HTERT RPE-1 (cell line): ENCODE data around the gene MCL1.
"Not testable (repeated sequence)": the region's sequence is repeated elsewhere in the genome, so short reads cannot be mapped to it uniquely, and the experiment has no call there.

Experiments used
- in situ Hi-C: fragments of 300-500 bp; cut with MboI; formaldehyde crosslinking; loops from 4 replicates; pipeline ENCODE4 v1.14.3; 2020; ENCODE audit warnings: low sequenced_read_pairs

MCL1 gene

GRCh38 chr1:150603711-150604110, 24.3 kb upstream of the MCL1 start:
- in situ Hi-C loops, result no loop called here

GRCh38 chr1:150602372-150602771, 23.0 kb upstream of the MCL1 start:
- in situ Hi-C loops, result not testable (repeated sequence)

GRCh38 chr1:150601540-150601939, 22.1 kb upstream of the MCL1 start:
- in situ Hi-C loops, result no loop called here

GRCh38 chr1:150598346-150598745, 18.9 kb upstream of the MCL1 start:
- in situ Hi-C loops, result not testable (repeated sequence)

GRCh38 chr1:150596976-150597375, 17.6 kb upstream of the MCL1 start:
- in situ Hi-C loops, result no loop called here

- in situ Hi-C loops, result no loop called here
Measured at GRCh38 chr1:150596095-150596892, 16.9 kb upstream of the MCL1 start.

GRCh38 chr1:150582371-150582770, 3.0 kb upstream of the MCL1 start:
- in situ Hi-C loops, result no loop called here

GRCh38 chr1:150581962-150582361, 2.6 kb upstream of the MCL1 start:
- in situ Hi-C loops, result not testable (repeated sequence)

- in situ Hi-C loops, result not testable (repeated sequence)
Measured at GRCh38 chr1:150581437-150581836, 2.0 kb upstream of the MCL1 start.

- in situ Hi-C loops, result not testable (repeated sequence)
Measured at GRCh38 chr1:150580966-150581365, 1.6 kb upstream of the MCL1 start.

GRCh38 chr1:150579945-150580642, 684 bp upstream of the MCL1 start:
- in situ Hi-C loops, result no loop called here

GRCh38 chr1:150578272-150579109, 919 bp downstream of the MCL1 start:
- in situ Hi-C loops, result no loop called here

GRCh38 chr1:150577557-150578271, 1.7 kb downstream of the MCL1 start:
- in situ Hi-C loops, result no loop called here

GRCh38 chr1:150576794-150577556, 2.4 kb downstream of the MCL1 start:
- in situ Hi-C loops, result no loop called here

- in situ Hi-C loops, result no loop called here
Measured at GRCh38 chr1:150576367-150576711, 3.1 kb downstream of the MCL1 start.

GRCh38 chr1:150575518-150576366, 3.7 kb downstream of the MCL1 start:
- in situ Hi-C loops, result no loop called here

- in situ Hi-C loops, result no loop called here
Measured at GRCh38 chr1:150575072-150575489, 4.3 kb downstream of the MCL1 start.

GRCh38 chr1:150574260-150575071, 4.9 kb downstream of the MCL1 start:
- in situ Hi-C loops, result no loop called here
